H9 (cell line): ENCODE measurements around the gene RBM42. TPM values are rescaled to one million over a fixed set of nuclear protein-coding genes. Genes with fewer than 3 reads are reported as not detected.

Experiments
- DNase-seq: peaks from one replicate; pipeline ENCODE4 v3.0.0-alpha.2; 2017
- H2AFZ ChIP-seq: one replicate; pipeline ENCODE4 v1.6.1; 2013; ENCODE audit warnings: mild to moderate bottlenecking, low read length, control low read depth, moderate library complexity
- H2AK5ac ChIP-seq: 2 replicates; pipeline ENCODE4 v1.6.1; 2013; ENCODE audit warnings: low read length, control low read depth, mixed read lengths; ENCODE audit not compliant: insufficient read length
- H2BK120ac ChIP-seq: one replicate; pipeline ENCODE4 v1.6.1; 2013; ENCODE audit warnings: low read depth, mild to moderate bottlenecking, low read length, control low read depth, inconsistent platforms; ENCODE audit not compliant: poor library complexity, severe bottlenecking
- H2BK12ac ChIP-seq: 2 replicates; pipeline ENCODE4 v1.6.1; 2013; ENCODE audit warnings: low read length, control low read depth, mixed read lengths, low read depth; ENCODE audit not compliant: insufficient read length
- H2BK15ac ChIP-seq: 2 replicates; pipeline ENCODE4 v1.6.1; 2013; ENCODE audit warnings: low read depth, low read length, control low read depth
- H2BK20ac ChIP-seq: one replicate; pipeline ENCODE4 v1.6.1; 2013; ENCODE audit warnings: low read depth, mild to moderate bottlenecking, low read length, control low read depth, inconsistent platforms; ENCODE audit not compliant: poor library complexity, severe bottlenecking
- H2BK5ac ChIP-seq: 2 replicates; pipeline ENCODE4 v1.6.1; 2013; ENCODE audit warnings: low read length, control low read depth, mixed read lengths; ENCODE audit not compliant: insufficient read length
- H3K14ac ChIP-seq: 2 replicates; pipeline ENCODE4 v1.6.1; 2013; ENCODE audit warnings: low read length, control low read depth; ENCODE audit not compliant: insufficient read depth
- H3K18ac ChIP-seq: 2 replicates; pipeline ENCODE4 v1.6.1; 2013; ENCODE audit warnings: low read depth, mild to moderate bottlenecking, mixed read lengths, low read length, control low read depth; ENCODE audit not compliant: insufficient read length
- H3K23ac ChIP-seq: 2 replicates; pipeline ENCODE4 v1.6.1; 2013; ENCODE audit warnings: low read length, control low read depth, mixed read lengths, low read depth; ENCODE audit not compliant: insufficient read length
- H3K23me2 ChIP-seq: 2 replicates; pipeline ENCODE4 v1.6.1; 2013; ENCODE audit warnings: low read depth, mild to moderate bottlenecking, mixed read lengths, low read length, control low read depth; ENCODE audit not compliant: insufficient read length, poor library complexity, severe bottlenecking
- H3K27ac ChIP-seq: 2 replicates; pipeline ENCODE4 v1.5.1; 2013; ENCODE audit warnings: low read length, control low read depth, mixed read lengths, low read depth; ENCODE audit not compliant: insufficient read length
- H3K27me3 ChIP-seq: 2 replicates; pipeline ENCODE4 v1.6.1; 2013; ENCODE audit warnings: low read length, control low read depth, inconsistent platforms; ENCODE audit not compliant: insufficient read depth
- H3K4ac ChIP-seq: 2 replicates; pipeline ENCODE4 v1.6.1; 2013; ENCODE audit warnings: low read depth, mild to moderate bottlenecking, control low read depth, inconsistent platforms, low read length, moderate library complexity
- H3K4me1 ChIP-seq: 2 replicates; pipeline ENCODE4 v1.6.1; 2013; ENCODE audit warnings: low read length, control low read depth, inconsistent platforms; ENCODE audit not compliant: insufficient read depth
- H3K4me2 ChIP-seq: 2 replicates; pipeline ENCODE4 v1.6.1; 2013; ENCODE audit warnings: low read length, control low read depth, mixed read lengths; ENCODE audit not compliant: insufficient read length, insufficient read depth
- H3K56ac ChIP-seq: 2 replicates; pipeline ENCODE4 v1.6.1; 2013; ENCODE audit warnings: low read depth, mild to moderate bottlenecking, mixed read lengths, low read length, control low read depth; ENCODE audit not compliant: insufficient read length
- H3K79me1 ChIP-seq: 2 replicates; pipeline ENCODE4 v1.6.1; 2013; ENCODE audit warnings: low read depth, mild to moderate bottlenecking, moderate library complexity, low read length, control low read depth, inconsistent platforms; ENCODE audit not compliant: insufficient read depth, poor library complexity, severe bottlenecking
- H3K79me2 ChIP-seq: 2 replicates; pipeline ENCODE4 v1.6.1; 2013; ENCODE audit warnings: low read length, control low read depth, inconsistent platforms; ENCODE audit not compliant: insufficient read depth
- H3K9ac ChIP-seq: 2 replicates; pipeline ENCODE4 v1.6.1; 2013; ENCODE audit warnings: low read length, control low read depth, mixed read lengths; ENCODE audit not compliant: insufficient read length; ENCODE audit errors: extremely low read depth
- H3K9me3 ChIP-seq: one replicate; pipeline ENCODE4 v1.6.1; 2013; ENCODE audit warnings: low read depth, low read length, inconsistent platforms; ENCODE audit not compliant: control insufficient read depth
- H3T11ph ChIP-seq: one replicate; pipeline ENCODE4 v1.6.1; 2013; ENCODE audit warnings: mild to moderate bottlenecking, low read length, control low read depth, inconsistent platforms
- H4K20me1 ChIP-seq: one replicate; pipeline ENCODE4 v1.6.1; 2013; ENCODE audit not compliant: control insufficient read depth, insufficient read length, insufficient read depth
- H4K5ac ChIP-seq: 2 replicates; pipeline ENCODE4 v1.6.1; 2013; ENCODE audit warnings: low read depth, mild to moderate bottlenecking, mixed read lengths, low read length, control low read depth; ENCODE audit not compliant: insufficient read length
- H4K8ac ChIP-seq: replicated peaks from 2 replicates; pipeline ENCODE4 v1.6.1; 2013; ENCODE audit warnings: low read length, control low read depth, mixed read lengths, low read depth; ENCODE audit not compliant: insufficient read length
- H4K91ac ChIP-seq: 2 replicates; pipeline ENCODE4 v1.6.1; 2013; ENCODE audit warnings: low read depth, mild to moderate bottlenecking, moderate library complexity, mixed read lengths, low read length, control low read depth; ENCODE audit not compliant: insufficient read length
- H3K27ac Mint-ChIP-seq, 3 experiments: 2 replicates in 2 of 3; 3 replicates in 1 of 3; pipeline ENCODE4 v1.8.0; 2020 to 2021; ENCODE audit warnings: mixed read lengths in 3 of 3, mild to moderate bottlenecking in 1 of 3, moderate library complexity in 1 of 3
- H3K27me3 Mint-ChIP-seq: 2 replicates; pipeline ENCODE4 v1.8.0; 2021; ENCODE audit warnings: low read depth, mild to moderate bottlenecking, moderate library complexity, mixed read lengths
- H3K36me3 Mint-ChIP-seq, 3 experiments: 2 replicates in 2 of 3; 3 replicates in 1 of 3; pipeline ENCODE4 v1.8.0; 2020 to 2021; ENCODE audit warnings: low read depth in 3 of 3, mixed read lengths in 3 of 3; ENCODE audit not compliant: insufficient read depth in 1 of 3
- H3K4me1 Mint-ChIP-seq, 2 experiments: 2 replicates each; pipeline ENCODE4 v1.8.0; 2020; ENCODE audit warnings: mixed read lengths in 2 of 2
- H3K4me3 Mint-ChIP-seq, 2 experiments: 2 replicates in 1 of 2; 3 replicates in 1 of 2; pipeline ENCODE4 v1.8.0; 2020 to 2021; ENCODE audit warnings: mild to moderate bottlenecking in 2 of 2, mixed read lengths in 2 of 2, moderate library complexity in 1 of 2
- H3K9me3 Mint-ChIP-seq, 2 experiments: 2 replicates in 1 of 2; 3 replicates in 1 of 2; pipeline ENCODE4 v1.8.0; 2020; ENCODE audit warnings: mild to moderate bottlenecking in 2 of 2, mixed read lengths in 2 of 2, moderate library complexity in 1 of 2
- WGBS: extraction: QIAGEN DNeasy Blood & Tissue Kit; methylation state at CpG from one replicate; pipeline ENCODE4 v1.1.7; 2013; ENCODE audit warnings: missing lambda C conversion rate, low lambda C conversion rate, mixed read lengths; ENCODE audit not compliant: insufficient read length; ENCODE audit errors: extremely low coverage; 5-methylcytosine and 5-hydroxymethylcytosine counted together
- total RNA-seq: library from RNA; stranded (reverse); gene quantifications from 2 replicates; pipeline ENCODE4 v1.2.1, GENCODE V29; 2021
- TF ChIP-seq, protein P1 (sequence below): fragments of 200-600 bp; sonication (generic); conservative IDR thresholded peaks from 3 replicates; pipeline ENCODE4 v1.8.0; 2021; ENCODE audit warnings: antibody characterized with exemption, mild to moderate bottlenecking

Gene RBM42
- total RNA-seq, 1 experiment from 2014 or later = 83.3 TPM

DNA sequence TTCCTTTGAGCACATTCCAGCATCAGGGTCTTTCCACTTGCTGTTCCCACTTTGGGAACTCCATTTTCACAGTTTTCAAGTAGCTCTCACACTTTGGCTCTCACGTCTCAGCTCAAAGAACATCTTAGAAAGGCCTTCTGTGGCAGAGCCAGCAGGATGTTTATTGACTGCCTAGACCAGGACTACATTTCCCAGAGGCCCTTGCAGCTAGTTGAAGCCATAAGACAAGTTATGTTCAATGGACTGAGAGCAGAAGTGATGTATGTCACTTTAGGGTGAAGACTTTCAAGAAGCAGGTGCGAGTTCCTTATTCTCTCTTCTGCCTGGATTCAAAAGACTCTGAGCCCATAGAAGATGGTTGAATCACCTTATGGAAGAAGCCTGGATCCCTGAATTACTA is 20.6 kb upstream of the RBM42 start:
- TF ChIP-seq, protein P1, sequence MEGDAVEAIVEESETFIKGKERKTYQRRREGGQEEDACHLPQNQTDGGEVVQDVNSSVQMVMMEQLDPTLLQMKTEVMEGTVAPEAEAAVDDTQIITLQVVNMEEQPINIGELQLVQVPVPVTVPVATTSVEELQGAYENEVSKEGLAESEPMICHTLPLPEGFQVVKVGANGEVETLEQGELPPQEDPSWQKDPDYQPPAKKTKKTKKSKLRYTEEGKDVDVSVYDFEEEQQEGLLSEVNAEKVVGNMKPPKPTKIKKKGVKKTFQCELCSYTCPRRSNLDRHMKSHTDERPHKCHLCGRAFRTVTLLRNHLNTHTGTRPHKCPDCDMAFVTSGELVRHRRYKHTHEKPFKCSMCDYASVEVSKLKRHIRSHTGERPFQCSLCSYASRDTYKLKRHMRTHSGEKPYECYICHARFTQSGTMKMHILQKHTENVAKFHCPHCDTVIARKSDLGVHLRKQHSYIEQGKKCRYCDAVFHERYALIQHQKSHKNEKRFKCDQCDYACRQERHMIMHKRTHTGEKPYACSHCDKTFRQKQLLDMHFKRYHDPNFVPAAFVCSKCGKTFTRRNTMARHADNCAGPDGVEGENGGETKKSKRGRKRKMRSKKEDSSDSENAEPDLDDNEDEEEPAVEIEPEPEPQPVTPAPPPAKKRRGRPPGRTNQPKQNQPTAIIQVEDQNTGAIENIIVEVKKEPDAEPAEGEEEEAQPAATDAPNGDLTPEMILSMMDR = no peak

More for the DNA sequence above, 20.6 kb upstream of the RBM42 start:
- H3K14ac ChIP-seq = no peak overlapping the region
- no peak overlapping the region for H3T11ph ChIP-seq
- H3K79me2 ChIP-seq = no peaks in the 10 kb centered on the region
- H2BK20ac ChIP-seq = no peak overlapping the region
- H2BK5ac ChIP-seq = no peak overlapping the region
- H3K4me1 ChIP-seq = no peaks in the 10 kb centered on the region
- no peak overlapping the region for H3K23ac ChIP-seq
- H3K4me3 Mint-ChIP-seq = no peak overlapping the region
- H4K8ac ChIP-seq = no peak overlapping the region
- no peak overlapping the region for H3K9ac ChIP-seq
- DNase-seq = no peak
- no peak overlapping the region for H4K91ac ChIP-seq
- H2BK120ac ChIP-seq = no peak overlapping the region
- H3K4me2 ChIP-seq = no peak overlapping the region
- H3K36me3 Mint-ChIP-seq = peaks cover 4 to 7% (median 5%) of the 10 kb centered on the region in 3 experiments; a peak in 5 of 7 replicates
- no peak overlapping the region for H3K56ac ChIP-seq
- peaks cover 28 to 36% of the 10 kb centered on the region in 2 experiments for H3K9me3 Mint-ChIP-seq
- H3K27me3 ChIP-seq = no peaks in the 10 kb centered on the region
- H3K27ac ChIP-seq = no peak overlapping the region
- H2AFZ ChIP-seq = no peak overlapping the region
- no CpG with 5 or more reads among the region's 2 CpGs for WGBS
- peaks cover 12% of the 10 kb centered on the region for H3K9me3 ChIP-seq
- H4K5ac ChIP-seq = no peak overlapping the region
- H2BK15ac ChIP-seq = no peak overlapping the region
- H3K27ac Mint-ChIP-seq = no peak overlapping the region
- H3K18ac ChIP-seq = no peak overlapping the region
- no peak overlapping the region for H3K4ac ChIP-seq
- H3K27me3 Mint-ChIP-seq = peaks cover 25% of the 10 kb centered on the region
- peaks cover 5% of the 10 kb centered on the region for H3K23me2 ChIP-seq
- H3K79me1 ChIP-seq = no peaks in the 10 kb centered on the region
- H2AK5ac ChIP-seq = no peak overlapping the region
- H4K20me1 ChIP-seq = no peaks in the 10 kb centered on the region
- H2BK12ac ChIP-seq = no peak overlapping the region
- H3K4me1 Mint-ChIP-seq = peaks cover 5% of the 10 kb centered on the region in 2 experiments
